A549 (cell line): Measurements from ENCODE around the gene CLEC2B.

Source experiments
- CBX2 ChIP-seq: fragments of 200-600 bp; sonication (generic); IDR thresholded peaks from 2 replicates; pipeline ENCODE4 v1.6.1; 2016; ENCODE audit warnings: low read depth, mild to moderate bottlenecking, borderline replicate concordance
- POLR2AphosphoS2 ChIP-seq: conservative IDR thresholded peaks from 2 replicates; pipeline ENCODE4 v1.6.1; 2012; ENCODE audit warnings: low read length, improper control_type of control experiment, inconsistent platforms
- TF ChIP-seq, protein P1 (sequence below): fragments of 150-350 bp; IDR thresholded peaks from 2 replicates; pipeline ENCODE4 v1.6.1; 2014; ENCODE audit warnings: low read depth, mild to moderate bottlenecking, low read length
- TF ChIP-seq, protein P2 (sequence below): IDR thresholded peaks from 2 replicates; pipeline ENCODE4 v1.6.1; 2012
- TF ChIP-seq, protein P3 (sequence below): fragments of >200 bp; sonication (Bioruptor Twin); formaldehyde crosslinking; IDR thresholded peaks from 3 replicates; pipeline ENCODE4 v1.5.1; 2016

DNA sequence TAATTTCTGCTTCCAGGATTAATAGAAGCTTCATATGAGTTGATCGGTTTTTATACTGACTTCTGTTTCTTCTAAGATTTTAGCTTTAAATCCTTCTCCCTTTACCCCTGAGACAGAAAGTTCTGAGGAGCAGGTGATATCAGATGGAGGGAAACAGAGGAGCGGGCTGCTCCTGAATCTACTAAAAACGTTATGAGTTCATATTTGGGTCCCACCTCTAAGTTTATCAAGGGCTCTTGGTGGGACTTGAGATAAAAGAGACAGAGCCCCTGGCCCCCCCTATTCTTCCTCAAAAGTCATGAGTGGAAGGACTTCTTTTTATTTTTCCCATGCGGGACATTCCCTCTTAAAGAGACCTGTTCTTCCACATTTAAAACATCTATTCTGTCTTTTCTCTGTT, 39.2 kb upstream of the CLEC2B start:
- TF ChIP-seq, protein P1, sequence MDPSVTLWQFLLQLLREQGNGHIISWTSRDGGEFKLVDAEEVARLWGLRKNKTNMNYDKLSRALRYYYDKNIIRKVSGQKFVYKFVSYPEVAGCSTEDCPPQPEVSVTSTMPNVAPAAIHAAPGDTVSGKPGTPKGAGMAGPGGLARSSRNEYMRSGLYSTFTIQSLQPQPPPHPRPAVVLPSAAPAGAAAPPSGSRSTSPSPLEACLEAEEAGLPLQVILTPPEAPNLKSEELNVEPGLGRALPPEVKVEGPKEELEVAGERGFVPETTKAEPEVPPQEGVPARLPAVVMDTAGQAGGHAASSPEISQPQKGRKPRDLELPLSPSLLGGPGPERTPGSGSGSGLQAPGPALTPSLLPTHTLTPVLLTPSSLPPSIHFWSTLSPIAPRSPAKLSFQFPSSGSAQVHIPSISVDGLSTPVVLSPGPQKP = no peak
- TF ChIP-seq, protein P2, sequence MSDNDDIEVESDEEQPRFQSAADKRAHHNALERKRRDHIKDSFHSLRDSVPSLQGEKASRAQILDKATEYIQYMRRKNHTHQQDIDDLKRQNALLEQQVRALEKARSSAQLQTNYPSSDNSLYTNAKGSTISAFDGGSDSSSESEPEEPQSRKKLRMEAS = no peak
- TF ChIP-seq, protein P3, sequence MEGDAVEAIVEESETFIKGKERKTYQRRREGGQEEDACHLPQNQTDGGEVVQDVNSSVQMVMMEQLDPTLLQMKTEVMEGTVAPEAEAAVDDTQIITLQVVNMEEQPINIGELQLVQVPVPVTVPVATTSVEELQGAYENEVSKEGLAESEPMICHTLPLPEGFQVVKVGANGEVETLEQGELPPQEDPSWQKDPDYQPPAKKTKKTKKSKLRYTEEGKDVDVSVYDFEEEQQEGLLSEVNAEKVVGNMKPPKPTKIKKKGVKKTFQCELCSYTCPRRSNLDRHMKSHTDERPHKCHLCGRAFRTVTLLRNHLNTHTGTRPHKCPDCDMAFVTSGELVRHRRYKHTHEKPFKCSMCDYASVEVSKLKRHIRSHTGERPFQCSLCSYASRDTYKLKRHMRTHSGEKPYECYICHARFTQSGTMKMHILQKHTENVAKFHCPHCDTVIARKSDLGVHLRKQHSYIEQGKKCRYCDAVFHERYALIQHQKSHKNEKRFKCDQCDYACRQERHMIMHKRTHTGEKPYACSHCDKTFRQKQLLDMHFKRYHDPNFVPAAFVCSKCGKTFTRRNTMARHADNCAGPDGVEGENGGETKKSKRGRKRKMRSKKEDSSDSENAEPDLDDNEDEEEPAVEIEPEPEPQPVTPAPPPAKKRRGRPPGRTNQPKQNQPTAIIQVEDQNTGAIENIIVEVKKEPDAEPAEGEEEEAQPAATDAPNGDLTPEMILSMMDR = no peak
- no peak for TF ChIP-seq POLR2AphosphoS2
- TF ChIP-seq CBX2 = no peak
